HEK293 (cell line): ENCODE data around the gene KRTAP10-1.

ENCODE experiments used
- BCL11B ChIP-seq: fragments of 450-650 bp; formaldehyde crosslinking; IDR thresholded peaks from 2 replicates; pipeline ENCODE4 v1.5.1; 2016; ENCODE audit warnings: low read depth, missing biosample characterization, missing genetic modification characterization
- GLIS1 ChIP-seq: fragments of 450-650 bp; formaldehyde crosslinking; IDR thresholded peaks from 2 replicates; pipeline ENCODE4 v1.5.1; 2016; ENCODE audit warnings: missing biosample characterization, missing genetic modification characterization
- GLIS2 ChIP-seq: fragments of 450-650 bp; formaldehyde crosslinking; IDR thresholded peaks from 2 replicates; pipeline ENCODE4 v1.5.1; 2016; ENCODE audit warnings: missing biosample characterization, missing genetic modification characterization
- HOXA7 ChIP-seq: sonication (generic); formaldehyde crosslinking; IDR thresholded peaks from 2 replicates; pipeline ENCODE4 v1.8.1; 2022; ENCODE audit warnings: missing genetic modification reagents, borderline replicate concordance
- KLF16 ChIP-seq: fragments of 450-650 bp; formaldehyde crosslinking; IDR thresholded peaks from 2 replicates; pipeline ENCODE4 v1.5.1; 2017; ENCODE audit warnings: missing biosample characterization, missing genetic modification characterization
- KLF8 ChIP-seq: fragments of 450-650 bp; formaldehyde crosslinking; IDR thresholded peaks from 2 replicates; pipeline ENCODE4 v1.5.1; 2016; ENCODE audit warnings: missing biosample characterization, missing genetic modification characterization
- REPIN1 ChIP-seq: fragments of 450-650 bp; formaldehyde crosslinking; IDR thresholded peaks from 2 replicates; pipeline ENCODE4 v1.5.1; 2017; ENCODE audit warnings: missing biosample characterization, missing genetic modification characterization, low read depth
- SCRT2 ChIP-seq: fragments of 450-650 bp; formaldehyde crosslinking; IDR thresholded peaks from 2 replicates; pipeline ENCODE4 v1.5.1; 2016; ENCODE audit warnings: missing biosample characterization, missing genetic modification characterization
- TRIM28 ChIP-seq: IDR thresholded peaks from 2 replicates; pipeline ENCODE4 v1.6.1; 2011; ENCODE audit warnings: low read length, control low read depth, borderline replicate concordance
- ZEB2 ChIP-seq: fragments of 450-650 bp; formaldehyde crosslinking; IDR thresholded peaks from 2 replicates; pipeline ENCODE4 v1.5.1; 2016; ENCODE audit warnings: missing biosample characterization, missing genetic modification characterization
- ZFHX2 ChIP-seq: fragments of 450-650 bp; formaldehyde crosslinking; conservative IDR thresholded peaks from 2 replicates; pipeline ENCODE4 v1.5.1; 2016; ENCODE audit warnings: missing biosample characterization, missing genetic modification characterization
- ZFP37 ChIP-seq: fragments of 450-650 bp; formaldehyde crosslinking; IDR thresholded peaks from 2 replicates; pipeline ENCODE4 v1.5.1; 2016; ENCODE audit warnings: missing biosample characterization, missing genetic modification characterization
- ZNF10 ChIP-seq: fragments of 450-650 bp; formaldehyde crosslinking; IDR thresholded peaks from 2 replicates; pipeline ENCODE4 v1.5.1; 2017; ENCODE audit warnings: missing biosample characterization, missing genetic modification characterization
- ZNF23 ChIP-seq: fragments of 450-650 bp; formaldehyde crosslinking; IDR thresholded peaks from 2 replicates; pipeline ENCODE4 v1.5.1; 2016; ENCODE audit warnings: missing biosample characterization, missing genetic modification characterization, borderline replicate concordance
- ZNF24 ChIP-seq: fragments of 450-650 bp; formaldehyde crosslinking; IDR thresholded peaks from 2 replicates; pipeline ENCODE4 v1.5.1; 2016; ENCODE audit warnings: missing biosample characterization, missing genetic modification characterization
- ZNF266 ChIP-seq: fragments of 450-650 bp; formaldehyde crosslinking; IDR thresholded peaks from 2 replicates; pipeline ENCODE4 v1.5.1; 2016; ENCODE audit warnings: missing biosample characterization, missing genetic modification characterization, low read depth
- ZNF324 ChIP-seq: fragments of 450-650 bp; formaldehyde crosslinking; IDR thresholded peaks from 2 replicates; pipeline ENCODE4 v1.5.1; 2016; ENCODE audit warnings: missing biosample characterization, missing genetic modification characterization
- ZNF335 ChIP-seq: fragments of 450-650 bp; formaldehyde crosslinking; conservative IDR thresholded peaks from 2 replicates; pipeline ENCODE4 v1.5.1; 2016; ENCODE audit warnings: missing biosample characterization, missing genetic modification characterization
- ZNF416 ChIP-seq: fragments of 450-650 bp; formaldehyde crosslinking; IDR thresholded peaks from 2 replicates; pipeline ENCODE4 v1.5.1; 2016; ENCODE audit warnings: missing biosample characterization, missing genetic modification characterization
- ZNF423 ChIP-seq: fragments of 450-650 bp; formaldehyde crosslinking; IDR thresholded peaks from 2 replicates; pipeline ENCODE4 v1.5.1; 2016; ENCODE audit warnings: missing biosample characterization, missing genetic modification characterization
- ZNF426 ChIP-seq: fragments of 450-650 bp; formaldehyde crosslinking; IDR thresholded peaks from 2 replicates; pipeline ENCODE4 v1.5.1; 2017; ENCODE audit warnings: missing biosample characterization, missing genetic modification characterization, mild to moderate bottlenecking, inconsistent platforms, moderate library complexity
- ZNF629 ChIP-seq: fragments of 450-650 bp; formaldehyde crosslinking; IDR thresholded peaks from 2 replicates; pipeline ENCODE4 v1.5.1; 2017; ENCODE audit warnings: missing biosample characterization, missing genetic modification characterization
- ZNF654 ChIP-seq: fragments of 450-650 bp; formaldehyde crosslinking; IDR thresholded peaks from 2 replicates; pipeline ENCODE4 v1.5.1; 2016; ENCODE audit warnings: low read depth, missing biosample characterization, missing genetic modification characterization
- ZNF664 ChIP-seq: fragments of 450-650 bp; formaldehyde crosslinking; IDR thresholded peaks from 2 replicates; pipeline ENCODE4 v1.5.1; 2016; ENCODE audit warnings: missing biosample characterization, missing genetic modification characterization
- ZNF704 ChIP-seq: fragments of 450-650 bp; formaldehyde crosslinking; IDR thresholded peaks from 2 replicates; pipeline ENCODE4 v1.5.1; 2016; ENCODE audit warnings: missing biosample characterization, missing genetic modification characterization
- ZNF707 ChIP-seq: fragments of 450-650 bp; formaldehyde crosslinking; IDR thresholded peaks from 2 replicates; pipeline ENCODE4 v1.5.1; 2016; ENCODE audit warnings: missing biosample characterization, missing genetic modification characterization
- ZNF76 ChIP-seq: fragments of 450-650 bp; formaldehyde crosslinking; IDR thresholded peaks from 2 replicates; pipeline ENCODE4; 2016; ENCODE audit warnings: low read depth, missing biosample characterization, missing genetic modification characterization, borderline replicate concordance
- ZSCAN23 ChIP-seq: fragments of 450-650 bp; formaldehyde crosslinking; IDR thresholded peaks from 2 replicates; pipeline ENCODE4 v1.5.1; 2016; ENCODE audit warnings: missing biosample characterization, missing genetic modification characterization
- TF ChIP-seq, protein P1 (sequence below): fragments of 450-650 bp; formaldehyde crosslinking; IDR thresholded peaks from 2 replicates; pipeline ENCODE4 v1.5.1; 2016; ENCODE audit warnings: missing biosample characterization, missing genetic modification characterization
- TF ChIP-seq, protein P2 (sequence below): fragments of 450-650 bp; formaldehyde crosslinking; optimal IDR thresholded peaks from 2 replicates; pipeline ENCODE3; 2016; ENCODE audit warnings: missing biosample characterization, mild to moderate bottlenecking, missing genetic modification characterization
- TF ChIP-seq, protein P3 (sequence below): sonication (generic); formaldehyde crosslinking; IDR thresholded peaks from 2 replicates; pipeline ENCODE4 v1.8.1; 2022; ENCODE audit warnings: mild to moderate bottlenecking, moderate library complexity, missing genetic modification reagents
- TF ChIP-seq, protein P4 (sequence below): fragments of 450-650 bp; formaldehyde crosslinking; IDR thresholded peaks from 2 replicates; pipeline ENCODE4 v1.5.1; 2016; ENCODE audit warnings: missing biosample characterization, missing genetic modification characterization

KRTAP10-1 gene

DNA sequence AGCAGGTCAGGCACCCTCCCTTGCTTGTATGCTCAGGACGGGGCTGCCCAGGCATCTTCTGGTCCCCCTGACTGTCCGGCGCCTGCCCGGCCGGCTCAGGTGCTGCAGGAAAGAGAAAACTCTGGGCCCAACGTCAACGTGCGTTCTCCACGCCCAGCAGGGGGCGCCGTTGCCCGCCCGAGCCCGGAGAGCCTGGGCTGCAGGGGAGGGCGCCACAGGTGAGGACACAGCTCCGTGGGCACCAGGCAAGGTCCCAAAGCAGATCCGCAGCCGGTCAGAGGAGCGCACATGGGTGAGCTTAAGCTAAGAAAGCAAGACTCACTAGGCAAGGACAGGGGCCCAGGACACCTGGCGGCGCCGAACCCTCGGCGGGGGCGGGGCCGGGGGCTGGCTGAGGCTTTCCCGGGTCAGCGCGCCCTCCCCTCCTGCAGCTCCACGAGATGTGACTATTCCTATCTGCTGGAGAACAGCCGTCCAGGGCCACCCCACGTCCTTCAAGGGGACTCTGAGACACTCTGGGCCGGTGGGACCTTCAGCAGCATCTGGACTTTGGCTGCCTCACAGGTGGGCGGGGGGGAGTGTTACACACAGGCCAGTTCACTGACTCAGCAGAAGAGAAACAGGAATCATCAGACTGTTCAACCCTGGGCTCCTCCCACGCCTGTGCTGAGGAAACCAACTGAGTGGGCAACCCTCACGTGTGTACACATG lies 29.3 kb downstream of the KRTAP10-1 start (continued):
- TF ChIP-seq ZNF324 (tag by site-specific recombination): 0 out of 2 replicates have a peak, but pooled peaks have one; percentile 32
- no peak for TF ChIP-seq ZNF416 (tag by site-specific recombination)
- TF ChIP-seq ZNF10 (tag by site-specific recombination): 0 out of 2 replicates have a peak, but pooled peaks have one; percentile 43
- TF ChIP-seq ZNF266: no peak
- TF ChIP-seq, protein P1, sequence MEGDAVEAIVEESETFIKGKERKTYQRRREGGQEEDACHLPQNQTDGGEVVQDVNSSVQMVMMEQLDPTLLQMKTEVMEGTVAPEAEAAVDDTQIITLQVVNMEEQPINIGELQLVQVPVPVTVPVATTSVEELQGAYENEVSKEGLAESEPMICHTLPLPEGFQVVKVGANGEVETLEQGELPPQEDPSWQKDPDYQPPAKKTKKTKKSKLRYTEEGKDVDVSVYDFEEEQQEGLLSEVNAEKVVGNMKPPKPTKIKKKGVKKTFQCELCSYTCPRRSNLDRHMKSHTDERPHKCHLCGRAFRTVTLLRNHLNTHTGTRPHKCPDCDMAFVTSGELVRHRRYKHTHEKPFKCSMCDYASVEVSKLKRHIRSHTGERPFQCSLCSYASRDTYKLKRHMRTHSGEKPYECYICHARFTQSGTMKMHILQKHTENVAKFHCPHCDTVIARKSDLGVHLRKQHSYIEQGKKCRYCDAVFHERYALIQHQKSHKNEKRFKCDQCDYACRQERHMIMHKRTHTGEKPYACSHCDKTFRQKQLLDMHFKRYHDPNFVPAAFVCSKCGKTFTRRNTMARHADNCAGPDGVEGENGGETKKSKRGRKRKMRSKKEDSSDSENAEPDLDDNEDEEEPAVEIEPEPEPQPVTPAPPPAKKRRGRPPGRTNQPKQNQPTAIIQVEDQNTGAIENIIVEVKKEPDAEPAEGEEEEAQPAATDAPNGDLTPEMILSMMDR: peak; percentile 98
- TF ChIP-seq SCRT2: peak; percentile 99
- TF ChIP-seq HOXA7 (CRISPR knock-in tag): no peak
- 0 out of 2 replicates have a peak, but pooled peaks have one; percentile 29 for TF ChIP-seq ZNF629 (tag by site-specific recombination)
- TF ChIP-seq, protein P2, sequence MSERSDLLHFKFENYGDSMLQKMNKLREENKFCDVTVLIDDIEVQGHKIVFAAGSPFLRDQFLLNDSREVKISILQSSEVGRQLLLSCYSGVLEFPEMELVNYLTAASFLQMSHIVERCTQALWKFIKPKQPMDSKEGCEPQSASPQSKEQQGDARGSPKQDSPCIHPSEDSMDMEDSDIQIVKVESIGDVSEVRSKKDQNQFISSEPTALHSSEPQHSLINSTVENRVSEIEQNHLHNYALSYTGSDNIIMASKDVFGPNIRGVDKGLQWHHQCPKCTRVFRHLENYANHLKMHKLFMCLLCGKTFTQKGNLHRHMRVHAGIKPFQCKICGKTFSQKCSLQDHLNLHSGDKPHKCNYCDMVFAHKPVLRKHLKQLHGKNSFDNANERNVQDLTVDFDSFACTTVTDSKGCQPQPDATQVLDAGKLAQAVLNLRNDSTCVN: peak; percentile 28
- 0 out of 2 replicates have a peak, but pooled peaks have one; percentile 37 for TF ChIP-seq ZNF24
- TF ChIP-seq, protein P3, sequence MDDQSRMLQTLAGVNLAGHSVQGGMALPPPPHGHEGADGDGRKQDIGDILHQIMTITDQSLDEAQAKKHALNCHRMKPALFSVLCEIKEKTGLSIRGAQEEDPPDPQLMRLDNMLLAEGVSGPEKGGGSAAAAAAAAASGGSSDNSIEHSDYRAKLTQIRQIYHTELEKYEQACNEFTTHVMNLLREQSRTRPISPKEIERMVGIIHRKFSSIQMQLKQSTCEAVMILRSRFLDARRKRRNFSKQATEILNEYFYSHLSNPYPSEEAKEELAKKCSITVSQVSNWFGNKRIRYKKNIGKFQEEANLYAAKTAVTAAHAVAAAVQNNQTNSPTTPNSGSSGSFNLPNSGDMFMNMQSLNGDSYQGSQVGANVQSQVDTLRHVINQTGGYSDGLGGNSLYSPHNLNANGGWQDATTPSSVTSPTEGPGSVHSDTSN (CRISPR knock-in tag): 0 out of 2 replicates have a peak, but pooled peaks have one; percentile 35
- peak; percentile 12; the same call in 1 of the 2 replicates for TF ChIP-seq ZNF423
- peak; percentile 86 for TF ChIP-seq GLIS1 (tag by site-specific recombination)
- TF ChIP-seq KLF8 (tag by site-specific recombination): peak; percentile 45
- peak; percentile 40; the same call in 1 of the 2 replicates for TF ChIP-seq ZNF76 (tag by site-specific recombination)
- no peak for TF ChIP-seq KLF16 (tag by site-specific recombination)
- TF ChIP-seq ZSCAN23 (tag by site-specific recombination): 0 out of 2 replicates have a peak, but pooled peaks have one; percentile 57
- peak; percentile 86 for TF ChIP-seq GLIS2 (tag by site-specific recombination)
- peak; percentile 42; the same call in 1 of the 2 replicates for TF ChIP-seq REPIN1 (tag by site-specific recombination)
- TF ChIP-seq ZNF664: no peak
- no peak for TF ChIP-seq TRIM28
- peak; percentile 8; the same call in 1 of the 2 replicates for TF ChIP-seq ZNF426 (tag by site-specific recombination)
- TF ChIP-seq, protein P4, sequence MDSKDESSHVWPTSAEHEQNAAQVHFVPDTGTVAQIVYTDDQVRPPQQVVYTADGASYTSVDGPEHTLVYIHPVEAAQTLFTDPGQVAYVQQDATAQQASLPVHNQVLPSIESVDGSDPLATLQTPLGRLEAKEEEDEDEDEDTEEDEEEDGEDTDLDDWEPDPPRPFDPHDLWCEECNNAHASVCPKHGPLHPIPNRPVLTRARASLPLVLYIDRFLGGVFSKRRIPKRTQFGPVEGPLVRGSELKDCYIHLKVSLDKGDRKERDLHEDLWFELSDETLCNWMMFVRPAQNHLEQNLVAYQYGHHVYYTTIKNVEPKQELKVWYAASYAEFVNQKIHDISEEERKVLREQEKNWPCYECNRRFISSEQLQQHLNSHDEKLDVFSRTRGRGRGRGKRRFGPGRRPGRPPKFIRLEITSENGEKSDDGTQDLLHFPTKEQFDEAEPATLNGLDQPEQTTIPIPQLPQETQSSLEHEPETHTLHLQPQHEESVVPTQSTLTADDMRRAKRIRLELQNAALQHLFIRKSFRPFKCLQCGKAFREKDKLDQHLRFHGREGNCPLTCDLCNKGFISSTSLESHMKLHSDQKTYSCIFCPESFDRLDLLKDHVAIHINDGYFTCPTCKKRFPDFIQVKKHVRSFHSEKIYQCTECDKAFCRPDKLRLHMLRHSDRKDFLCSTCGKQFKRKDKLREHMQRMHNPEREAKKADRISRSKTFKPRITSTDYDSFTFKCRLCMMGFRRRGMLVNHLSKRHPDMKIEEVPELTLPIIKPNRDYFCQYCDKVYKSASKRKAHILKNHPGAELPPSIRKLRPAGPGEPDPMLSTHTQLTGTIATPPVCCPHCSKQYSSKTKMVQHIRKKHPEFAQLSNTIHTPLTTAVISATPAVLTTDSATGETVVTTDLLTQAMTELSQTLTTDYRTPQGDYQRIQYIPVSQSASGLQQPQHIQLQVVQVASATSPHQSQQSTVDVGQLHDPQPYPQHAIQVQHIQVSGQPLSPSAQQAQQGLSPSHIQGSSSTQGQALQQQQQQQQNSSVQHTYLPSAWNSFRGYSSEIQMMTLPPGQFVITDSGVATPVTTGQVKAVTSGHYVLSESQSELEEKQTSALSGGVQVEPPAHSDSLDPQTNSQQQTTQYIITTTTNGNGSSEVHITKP: 0 out of 2 replicates have a peak, but pooled peaks have one; percentile 8
- TF ChIP-seq ZNF335 (tag by site-specific recombination): peak; percentile 53
- TF ChIP-seq ZNF23 (tag by site-specific recombination): no peak
- 0 out of 2 replicates have a peak, but pooled peaks have one; percentile 42 for TF ChIP-seq ZFP37 (tag by site-specific recombination)
- no peak for TF ChIP-seq ZNF707
- TF ChIP-seq ZFHX2 (tag by site-specific recombination): peak; percentile 90
- TF ChIP-seq BCL11B: no peak
- peak; percentile 74 for TF ChIP-seq ZNF654
- TF ChIP-seq ZEB2: peak; percentile 85
- no peak for TF ChIP-seq ZNF704
